Activated T-helper 1 cell treated with anti-CD3 and anti-CD28 coated beads, Interleukin-12 subunit alpha, Interleukin-12 subunit beta, Interleukin-2, Interleukin-4 antibody, amounts not matched to agents 30 ng/mL and 10 ng/mL and 1 ng/mL, durations not matched to agents 14 hours and 24 hours and 36 hours (primary cell): ENCODE data around the gene COL5A2. TPM values are rescaled to one million over a fixed set of nuclear protein-coding genes. Genes with fewer than 3 reads are reported as not detected.

Source experiments
- DNase-seq: peaks from one replicate; pipeline ENCODE4 v3.0.0; 2021; ENCODE audit warnings: low spot score
- H3K27ac Mint-ChIP-seq: one replicate; pipeline ENCODE4 v1.8.0; 2021; ENCODE audit warnings: mild to moderate bottlenecking, mixed read lengths
- H3K27me3 Mint-ChIP-seq: one replicate; pipeline ENCODE4 v1.8.0; 2022; ENCODE audit warnings: mild to moderate bottlenecking, moderate library complexity, mixed read lengths; ENCODE audit not compliant: insufficient read depth
- H3K36me3 Mint-ChIP-seq: one replicate; pipeline ENCODE4 v1.8.0; 2021; ENCODE audit warnings: low read depth, mixed read lengths
- H3K4me1 Mint-ChIP-seq: one replicate; pipeline ENCODE4 v1.8.0; 2021; ENCODE audit warnings: low read depth, mixed read lengths
- H3K4me3 Mint-ChIP-seq: one replicate; pipeline ENCODE4 v1.8.0; 2021; ENCODE audit warnings: mild to moderate bottlenecking, moderate library complexity, mixed read lengths
- H3K9me3 Mint-ChIP-seq: one replicate; pipeline ENCODE4 v1.8.0; 2021; ENCODE audit warnings: mixed read lengths
- intact Hi-C: fragments of 100-400 bp; cut with micrococcal nuclease; formaldehyde crosslinking; loops from one replicate; pipeline ENCODE4 v1.15.1; 2024
- total RNA-seq: library from RNA; stranded (reverse); gene quantifications from 2 replicates; pipeline ENCODE4 v1.2.3, GENCODE V29; 2022

Gene COL5A2
- total RNA-seq, 1 donor from 2014 or later = 0.08 TPM

DNA sequence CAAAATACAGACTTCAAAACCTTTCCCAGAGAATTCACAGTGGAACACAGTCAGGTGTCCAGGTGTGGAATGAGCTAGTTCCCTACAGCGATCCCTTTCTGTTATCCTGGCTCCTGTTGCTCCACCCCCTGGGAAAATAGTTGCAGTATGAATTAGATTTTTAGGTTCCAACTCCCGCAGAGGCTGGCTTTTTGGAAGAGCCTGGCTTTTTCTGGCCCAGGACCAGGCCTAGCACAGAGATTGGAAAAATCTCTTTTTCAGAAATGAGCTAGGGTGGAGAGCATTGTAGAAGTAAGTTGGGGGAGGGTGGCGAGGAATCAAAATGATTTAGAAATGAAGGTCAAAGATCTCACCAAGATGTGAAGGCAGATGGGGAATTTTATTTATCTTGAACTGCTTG is 27.1 kb downstream of the COL5A2 start:
- Mint-ChIP-seq H3K4me1 (no peaks in the 10 kb centered on the region), H3K36me3 (no peaks in the 10 kb centered on the region), H3K27ac (no peak overlapping the region), H3K4me3 (no peak overlapping the region), H3K27me3 (no peaks in the 10 kb centered on the region), H3K9me3 (no peaks in the 10 kb centered on the region)
- DNase-seq = no peak
- intact Hi-C loops = no loop called here

DNA sequence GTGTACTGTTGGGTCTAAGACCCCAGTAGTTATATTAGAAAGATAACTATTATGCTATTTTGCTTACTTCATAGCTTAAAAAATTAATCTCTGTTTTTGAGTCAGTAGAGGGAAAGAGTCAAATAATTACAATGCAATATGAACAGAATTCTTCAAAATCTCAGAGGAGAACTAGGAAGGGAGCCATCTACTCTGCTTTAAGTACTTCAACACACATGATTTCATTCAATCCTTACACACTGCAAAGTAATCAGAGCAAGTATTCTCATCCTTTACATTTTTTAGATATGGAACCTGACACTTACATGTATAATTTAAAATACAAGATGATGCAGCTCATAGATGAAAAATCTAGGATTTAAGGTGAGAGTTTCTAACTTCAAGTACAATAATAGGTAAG is 27.7 kb downstream of the COL5A2 start:
- Mint-ChIP-seq H3K27me3 (no peaks in the 10 kb centered on the region), H3K4me1 (no peaks in the 10 kb centered on the region)
- no peak for DNase-seq

DNA sequence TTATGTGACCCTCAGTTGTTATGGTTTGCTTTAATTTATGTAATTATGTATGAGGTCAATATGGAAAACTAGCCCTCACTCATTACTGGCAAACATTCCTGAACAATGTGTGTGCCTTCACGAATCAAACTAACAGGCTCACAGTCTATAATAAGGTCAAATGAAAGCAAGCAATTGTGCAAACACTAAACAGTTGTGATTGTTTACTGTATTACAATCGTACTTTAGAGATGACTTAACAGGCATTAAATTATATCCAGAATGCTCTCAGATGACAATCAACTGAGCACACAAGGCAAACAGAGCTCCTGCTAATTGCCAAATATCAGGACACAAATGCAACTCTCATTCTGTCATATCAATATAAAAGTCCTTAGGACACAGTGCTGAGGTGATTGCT is 29.5 kb downstream of the COL5A2 start:
- Mint-ChIP-seq H3K9me3 (no peaks in the 10 kb centered on the region), H3K27me3 (no peaks in the 10 kb centered on the region), H3K4me1 (no peaks in the 10 kb centered on the region), H3K27ac (no peak overlapping the region), H3K36me3 (no peaks in the 10 kb centered on the region), H3K4me3 (no peak overlapping the region)
- no peak for DNase-seq
- intact Hi-C loops = no loop called here

More for the DNA sequence above, 27.7 kb downstream of the COL5A2 start:
- intact Hi-C loops = no loop called here
- no peaks in the 10 kb centered on the region for H3K9me3 Mint-ChIP-seq
- H3K36me3 Mint-ChIP-seq = no peaks in the 10 kb centered on the region
- H3K4me3 Mint-ChIP-seq = no peak overlapping the region
- H3K27ac Mint-ChIP-seq = no peak overlapping the region

DNA sequence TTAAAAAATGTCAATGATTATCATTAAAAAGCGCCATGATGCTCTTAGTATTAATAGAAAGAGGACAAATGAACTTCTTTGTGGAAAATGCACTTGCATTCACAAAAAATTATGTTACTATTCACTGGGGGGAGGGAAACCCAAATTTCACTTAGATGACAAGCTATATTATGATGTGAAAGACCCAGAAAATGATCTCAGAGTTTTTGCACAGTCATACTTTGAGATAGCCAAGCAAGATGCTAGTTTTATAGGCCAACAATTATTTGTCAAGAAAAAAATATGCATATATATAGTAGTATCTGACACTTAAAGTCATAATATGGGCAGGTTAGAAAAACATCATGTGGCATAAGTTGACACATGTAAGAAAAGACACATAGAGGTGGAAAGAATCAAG is 31.6 kb downstream of the COL5A2 start:
- intact Hi-C loops = no loop called here
- Mint-ChIP-seq H3K9me3 (no peaks in the 10 kb centered on the region), H3K4me1 (no peaks in the 10 kb centered on the region), H3K36me3 (no peaks in the 10 kb centered on the region), H3K27me3 (no peaks in the 10 kb centered on the region), H3K27ac (no peak overlapping the region), H3K4me3 (no peak overlapping the region)
- DNase-seq = no peak

DNA sequence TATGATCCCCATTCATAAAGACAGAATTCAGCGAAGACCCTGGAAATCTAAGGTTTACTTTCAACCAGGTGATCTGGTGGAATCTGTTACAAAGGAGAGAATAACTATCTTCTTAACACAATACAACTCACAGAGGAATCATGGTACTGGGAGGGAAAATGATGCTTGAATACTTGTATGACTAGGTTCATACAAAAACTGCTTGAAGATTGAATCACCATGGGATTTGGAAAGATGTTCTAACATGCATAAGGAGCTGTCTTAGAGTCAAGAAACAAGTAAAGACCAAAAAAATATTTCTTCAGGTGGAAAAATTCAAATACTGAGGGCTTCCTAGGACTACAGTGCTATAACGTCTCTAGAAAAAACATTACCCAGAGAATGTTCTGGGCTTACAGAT is 32.2 kb downstream of the COL5A2 start:
- no peak for DNase-seq
- Mint-ChIP-seq H3K27me3 (no peaks in the 10 kb centered on the region), H3K36me3 (no peaks in the 10 kb centered on the region), H3K4me1 (no peaks in the 10 kb centered on the region), H3K27ac (no peak overlapping the region), H3K4me3 (no peak overlapping the region), H3K9me3 (no peaks in the 10 kb centered on the region)
- intact Hi-C loops = no loop called here

DNA sequence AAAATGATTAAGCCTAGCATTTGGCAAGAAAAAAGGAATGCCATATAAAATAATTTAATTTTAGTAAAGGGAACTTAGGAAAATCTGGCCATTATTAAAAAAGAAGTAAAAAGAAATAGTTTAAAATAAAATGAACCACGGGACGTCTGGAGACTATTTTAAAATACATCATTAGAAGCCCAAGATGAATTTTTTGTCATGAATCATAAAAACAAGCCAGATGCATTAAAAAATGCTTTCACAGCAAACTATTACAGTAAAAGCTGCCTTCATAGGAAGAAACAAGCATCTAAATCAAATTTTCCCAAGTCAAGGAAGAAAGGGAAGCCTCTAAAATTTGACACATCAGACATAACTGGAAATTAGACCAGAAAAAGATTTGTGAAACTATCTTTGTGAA is 33.0 kb downstream of the COL5A2 start:
- H3K27me3 Mint-ChIP-seq = no peaks in the 10 kb centered on the region
- intact Hi-C loops = no loop called here

DNA sequence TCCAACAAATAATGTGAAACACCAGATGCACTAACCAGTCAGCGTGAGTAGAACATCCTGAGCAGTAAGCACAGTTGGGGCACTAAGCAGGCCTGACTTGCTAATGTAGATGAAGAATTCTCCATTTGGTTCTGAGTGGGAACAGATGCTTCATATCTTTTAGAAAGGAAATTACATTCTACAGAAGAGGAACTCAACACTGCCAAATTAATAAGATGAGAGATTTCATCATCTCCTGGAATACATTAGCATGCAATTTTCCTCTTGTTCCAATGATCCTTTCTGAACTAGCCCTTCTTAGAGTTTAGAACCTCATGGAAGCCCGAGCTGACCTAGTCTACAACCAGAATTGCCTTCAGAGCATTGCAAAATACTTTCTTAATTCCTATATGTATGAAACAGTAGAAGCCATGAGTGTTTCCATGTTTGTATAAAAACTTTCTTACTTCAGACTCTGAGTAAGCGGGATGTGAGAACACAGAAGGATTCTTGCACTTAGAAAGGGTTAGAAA is 34.8 kb downstream of the COL5A2 start:
- Mint-ChIP-seq H3K36me3 (no peaks in the 10 kb centered on the region), H3K4me3 (no peak overlapping the region), H3K9me3 (no peaks in the 10 kb centered on the region), H3K27me3 (no peaks in the 10 kb centered on the region), H3K27ac (no peak overlapping the region), H3K4me1 (no peaks in the 10 kb centered on the region)
- intact Hi-C loops = no loop called here
- DNase-seq = no peak

More for the DNA sequence above, 33.0 kb downstream of the COL5A2 start:
- Mint-ChIP-seq H3K27ac (no peak overlapping the region), H3K36me3 (no peaks in the 10 kb centered on the region), H3K4me3 (no peak overlapping the region), H3K9me3 (no peaks in the 10 kb centered on the region), H3K4me1 (no peaks in the 10 kb centered on the region)
- no peak for DNase-seq

DNA sequence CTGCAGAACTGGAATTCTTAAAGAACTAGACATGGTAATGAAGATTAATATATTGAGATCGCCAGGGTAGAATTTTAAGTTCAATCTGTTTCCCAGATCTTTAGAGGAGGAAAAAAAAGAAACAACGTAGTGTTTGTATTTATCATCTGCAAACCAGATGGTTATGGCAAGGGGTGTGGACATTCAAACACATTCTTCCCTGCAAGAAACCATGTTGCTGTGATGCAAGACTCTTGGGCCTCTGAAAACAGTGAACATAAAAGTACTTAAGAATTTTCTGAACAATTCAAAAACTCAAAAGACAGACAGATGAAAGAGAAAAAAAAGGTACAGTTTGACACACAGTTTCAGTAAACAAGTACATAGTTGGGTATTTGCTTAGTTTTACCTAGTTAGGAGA is 35.6 kb downstream of the COL5A2 start:
- Mint-ChIP-seq H3K27me3 (no peaks in the 10 kb centered on the region), H3K27ac (no peak overlapping the region), H3K4me3 (no peak overlapping the region), H3K9me3 (no peaks in the 10 kb centered on the region), H3K4me1 (no peaks in the 10 kb centered on the region), H3K36me3 (no peaks in the 10 kb centered on the region)
- intact Hi-C loops = loop anchor here (1.0 kb wide), 3 partner anchors 144 to 268 kb away; no protein-coding TSS in a partner anchor
- DNase-seq = no peak

DNA sequence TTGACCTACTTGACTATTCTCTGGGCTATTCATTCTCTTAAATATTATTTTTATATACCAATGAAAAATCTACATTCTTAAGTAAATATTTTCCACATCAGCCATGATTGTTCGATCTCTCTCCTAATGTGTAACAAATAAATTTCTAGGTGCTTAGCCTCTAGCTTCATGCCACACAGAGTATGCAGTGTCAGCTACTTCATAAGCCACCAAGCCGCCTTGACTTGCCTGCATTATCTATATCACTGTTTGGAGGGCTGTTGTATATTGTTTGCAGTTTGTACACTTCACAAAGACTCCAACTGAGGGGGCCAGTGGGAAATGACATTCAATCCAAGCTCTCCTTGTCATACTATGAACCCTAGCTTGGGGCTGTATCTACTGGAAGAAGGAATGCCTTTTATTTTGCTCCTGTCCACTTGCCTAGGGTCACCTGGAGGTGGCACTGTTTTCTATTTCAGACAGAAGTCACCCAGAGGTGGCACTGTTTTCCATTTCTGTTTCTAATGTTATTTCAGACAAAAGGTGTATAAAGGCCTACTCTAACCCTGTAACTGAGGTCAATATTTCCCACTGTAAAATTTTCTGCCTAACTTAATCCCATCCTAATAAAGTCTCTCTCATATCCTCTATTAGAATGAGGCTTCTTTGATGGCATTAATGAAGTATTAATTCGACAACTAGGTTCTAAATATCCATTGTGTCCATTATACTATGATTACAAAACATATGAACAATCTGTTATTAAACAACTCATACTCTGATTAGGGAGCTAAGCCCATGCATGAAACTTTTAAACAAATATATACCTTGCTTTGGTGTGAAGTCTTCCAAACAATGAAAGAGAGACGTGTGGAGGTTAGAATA is 36.4 kb downstream of the COL5A2 start:
- Mint-ChIP-seq H3K36me3 (no peaks in the 10 kb centered on the region), H3K27me3 (no peaks in the 10 kb centered on the region), H3K4me3 (no peak overlapping the region), H3K27ac (no peak overlapping the region), H3K4me1 (no peaks in the 10 kb centered on the region), H3K9me3 (no peaks in the 10 kb centered on the region)
- intact Hi-C loops = loop anchor here (1.0 kb wide), 3 partner anchors 145 to 269 kb away; no protein-coding TSS in a partner anchor
- peak; percentile 5 for DNase-seq

DNA sequence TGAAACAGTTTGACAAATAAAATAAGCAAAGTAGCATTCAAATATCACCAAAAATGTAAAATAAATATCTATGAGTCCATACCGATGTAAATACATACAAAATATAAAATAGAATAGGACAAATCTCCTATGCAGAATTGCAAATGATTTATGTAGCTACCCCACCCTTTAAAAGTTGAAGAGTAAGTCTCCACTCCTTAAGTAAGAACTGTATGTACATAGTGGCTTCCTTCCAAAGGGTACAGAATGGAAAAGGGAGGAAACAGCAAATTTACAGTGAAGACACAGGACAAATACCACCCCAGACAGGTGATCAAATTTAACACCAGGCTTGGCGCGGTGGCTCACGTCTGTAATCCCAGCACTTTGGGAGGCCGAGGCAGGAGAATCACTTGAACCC is 40.8 kb downstream of the COL5A2 start:
- no peak overlapping the region for H3K4me3 Mint-ChIP-seq
- no peak for DNase-seq
- H3K27ac Mint-ChIP-seq = no peak overlapping the region
- H3K9me3 Mint-ChIP-seq = no peaks in the 10 kb centered on the region
- no peaks in the 10 kb centered on the region for H3K36me3 Mint-ChIP-seq
- intact Hi-C loops = no loop called here
- H3K27me3 Mint-ChIP-seq = no peaks in the 10 kb centered on the region
- H3K4me1 Mint-ChIP-seq = no peaks in the 10 kb centered on the region

DNA sequence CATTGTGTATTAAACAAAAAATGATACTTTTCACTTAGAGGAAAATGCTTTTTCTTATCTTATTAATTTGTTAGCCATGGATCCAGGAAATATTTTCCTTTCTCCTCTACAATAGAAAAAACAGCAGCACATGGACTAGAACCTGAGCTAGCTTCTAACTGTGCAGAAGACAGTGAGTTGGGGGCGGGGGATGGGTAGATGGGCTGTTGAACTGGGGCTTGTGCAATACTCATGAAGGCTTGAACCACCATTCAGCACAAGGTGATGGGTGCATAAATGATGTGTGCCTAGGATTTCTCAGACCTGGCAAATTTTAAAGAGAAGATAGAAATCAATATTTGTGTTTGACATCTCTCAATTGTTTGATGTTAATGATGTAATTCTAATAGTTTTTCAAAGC is 42.0 kb downstream of the COL5A2 start:
- no peak for DNase-seq
- Mint-ChIP-seq H3K4me1 (no peaks in the 10 kb centered on the region), H3K4me3 (no peak overlapping the region), H3K27me3 (no peaks in the 10 kb centered on the region), H3K27ac (no peak overlapping the region), H3K36me3 (no peaks in the 10 kb centered on the region), H3K9me3 (no peaks in the 10 kb centered on the region)
- intact Hi-C loops = no loop called here

DNA sequence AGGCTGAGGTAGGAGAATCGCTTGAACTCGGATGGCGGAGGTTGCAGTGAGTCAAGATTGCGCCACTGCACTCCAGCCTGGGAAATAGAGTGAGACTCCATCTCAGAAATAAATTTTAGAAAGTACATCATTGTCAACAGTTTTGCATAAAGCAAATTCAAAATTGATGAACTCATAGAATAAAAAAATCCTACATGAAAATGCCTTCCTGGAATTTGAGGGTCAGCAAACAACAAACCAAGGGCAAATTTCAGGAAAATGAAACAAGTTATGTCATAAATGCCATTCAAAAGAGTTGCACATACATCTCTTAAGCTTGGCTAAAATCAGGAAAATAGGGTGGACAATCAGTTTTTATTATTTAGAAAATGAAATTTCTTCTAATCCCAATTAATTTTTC is 45.1 kb downstream of the COL5A2 start:
- intact Hi-C loops = no loop called here
- Mint-ChIP-seq H3K9me3 (no peaks in the 10 kb centered on the region), H3K4me1 (no peaks in the 10 kb centered on the region), H3K4me3 (no peak overlapping the region), H3K27ac (no peak overlapping the region), H3K36me3 (no peaks in the 10 kb centered on the region), H3K27me3 (peaks cover 2% of the 10 kb centered on the region)
- DNase-seq = no peak

DNA sequence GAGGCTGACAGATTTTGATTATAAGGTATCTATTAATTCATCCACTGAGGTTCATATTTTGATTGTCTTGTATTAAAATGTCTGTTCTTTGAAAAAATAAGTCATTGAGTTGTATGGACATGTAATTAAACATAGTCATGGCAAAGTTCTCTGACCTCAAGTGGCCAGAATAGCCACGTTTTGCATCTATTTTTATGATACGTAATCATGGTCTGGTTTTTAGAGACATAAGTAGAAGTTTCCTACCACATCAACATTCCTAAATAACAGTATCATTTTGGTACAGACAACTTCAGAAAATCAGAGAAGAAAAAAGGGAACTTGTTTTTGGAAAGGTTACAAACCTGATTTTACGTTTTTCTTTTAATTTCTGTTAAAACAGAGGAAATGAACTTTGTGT is 47.6 kb downstream of the COL5A2 start:
- peaks cover 2% of the 10 kb centered on the region for H3K27me3 Mint-ChIP-seq
- intact Hi-C loops = no loop called here
- DNase-seq = no peak
- no peaks in the 10 kb centered on the region for H3K4me1 Mint-ChIP-seq
- no peak overlapping the region for H3K27ac Mint-ChIP-seq
- H3K9me3 Mint-ChIP-seq = no peaks in the 10 kb centered on the region
- no peaks in the 10 kb centered on the region for H3K36me3 Mint-ChIP-seq
- H3K4me3 Mint-ChIP-seq = no peak overlapping the region
